ENCODE measurements around the gene OCA2. TPM values are rescaled to one million over a fixed set of nuclear protein-coding genes. Genes with fewer than 3 reads are reported as not detected.

The OCA2 gene
- polyA plus RNA-seq, 3 donors = not detected

DNA sequence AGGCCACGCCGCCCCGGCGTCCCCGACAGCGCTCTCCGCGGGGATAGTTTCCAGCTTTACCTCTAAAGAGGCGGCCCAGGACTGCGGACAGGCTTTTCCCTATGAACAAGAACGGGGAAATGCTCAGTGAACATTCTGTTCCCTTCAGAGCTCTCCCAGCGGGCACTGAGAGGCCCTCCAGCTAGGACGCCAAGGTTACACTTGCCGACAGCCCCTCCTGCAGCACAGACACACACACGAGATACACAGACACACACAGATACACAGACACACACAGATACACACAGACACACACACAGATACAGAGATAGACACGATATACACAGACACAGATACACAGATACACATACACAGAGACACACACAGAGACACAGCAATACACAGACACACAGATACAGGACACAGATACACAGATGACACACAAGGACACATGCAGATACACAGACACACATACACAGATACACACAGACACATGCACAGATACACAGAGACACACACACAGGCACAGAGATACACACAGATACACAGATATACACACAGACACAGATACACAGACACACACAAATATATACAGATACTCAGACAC is 533 bp upstream of the OCA2 start:
- no peak for DNase-seq
- no peaks in the 10 kb centered on the region for H3K79me2 ChIP-seq (ENCODE audit: insufficient read depth, low read length)

DNA sequence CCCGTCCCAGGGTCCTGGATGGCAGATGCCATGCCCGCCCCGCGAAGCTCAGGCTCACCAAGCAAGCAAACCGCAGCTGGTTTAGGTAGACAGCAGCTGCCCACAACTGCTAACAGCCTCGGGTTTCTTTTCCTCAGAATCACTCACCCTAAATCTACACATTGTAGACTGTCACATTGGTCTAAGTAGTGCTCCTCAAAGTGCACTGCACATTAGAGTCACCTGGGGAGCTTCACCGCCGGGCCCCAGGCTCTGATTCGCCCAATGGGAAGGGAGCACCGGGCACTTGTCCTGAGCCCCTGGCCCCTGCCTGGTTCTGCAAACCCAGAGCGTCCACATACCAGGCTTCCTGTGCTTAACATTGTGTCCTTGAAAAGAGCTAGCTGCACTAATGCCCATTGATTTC is 752 bp downstream of the OCA2 start:
- H3K4me3 ChIP-seq (replicated peaks in 1 of 3; ENCODE audit: low read depth in 2 of 3, low read length in 3 of 3) = no peak overlapping the region
- no peak overlapping the region for H3K9ac ChIP-seq (ENCODE audit: insufficient read depth, low read length, poor library complexity, severe bottlenecking)
- H2AFZ ChIP-seq (ENCODE audit: insufficient read depth, low read depth, low read length, poor library complexity, severe bottlenecking) = no peak overlapping the region
- H3K9me3 ChIP-seq (replicated peaks in 1 of 2; ENCODE audit: control insufficient read depth in 1 of 2, insufficient read depth in 1 of 2, low read length in 2 of 2) = peaks cover 14 to 46% of the 10 kb centered on the region in 2 donors
- H3K36me3 Mint-ChIP-seq = peaks cover 6 to 11% of the 10 kb centered on the region in 2 donors
- H3K27ac ChIP-seq (ENCODE audit: low read depth in 1 of 2, low read length in 2 of 2) = no peak overlapping the region
- TF ChIP-seq, protein P1, sequence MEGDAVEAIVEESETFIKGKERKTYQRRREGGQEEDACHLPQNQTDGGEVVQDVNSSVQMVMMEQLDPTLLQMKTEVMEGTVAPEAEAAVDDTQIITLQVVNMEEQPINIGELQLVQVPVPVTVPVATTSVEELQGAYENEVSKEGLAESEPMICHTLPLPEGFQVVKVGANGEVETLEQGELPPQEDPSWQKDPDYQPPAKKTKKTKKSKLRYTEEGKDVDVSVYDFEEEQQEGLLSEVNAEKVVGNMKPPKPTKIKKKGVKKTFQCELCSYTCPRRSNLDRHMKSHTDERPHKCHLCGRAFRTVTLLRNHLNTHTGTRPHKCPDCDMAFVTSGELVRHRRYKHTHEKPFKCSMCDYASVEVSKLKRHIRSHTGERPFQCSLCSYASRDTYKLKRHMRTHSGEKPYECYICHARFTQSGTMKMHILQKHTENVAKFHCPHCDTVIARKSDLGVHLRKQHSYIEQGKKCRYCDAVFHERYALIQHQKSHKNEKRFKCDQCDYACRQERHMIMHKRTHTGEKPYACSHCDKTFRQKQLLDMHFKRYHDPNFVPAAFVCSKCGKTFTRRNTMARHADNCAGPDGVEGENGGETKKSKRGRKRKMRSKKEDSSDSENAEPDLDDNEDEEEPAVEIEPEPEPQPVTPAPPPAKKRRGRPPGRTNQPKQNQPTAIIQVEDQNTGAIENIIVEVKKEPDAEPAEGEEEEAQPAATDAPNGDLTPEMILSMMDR (IDR thresholded peaks at IDR 0.05) = no peak
- H3K4me3 Mint-ChIP-seq = peak overlapping the region in 1 of 2 donors; percentile 74
- DNase-seq = no peak
- peaks cover 75 to 84% (median 80%) of the 10 kb centered on the region in 3 donors for H3K27me3 Mint-ChIP-seq (ENCODE audit: low read depth in 3 of 3)
- intact Hi-C loops (cut with micrococcal nuclease) = no loop called here
- H3K4me2 ChIP-seq (replicated peaks; ENCODE audit: extremely low read depth, low read length, poor library complexity, severe bottlenecking) = no peak overlapping the region
- no peaks in the 10 kb centered on the region for H3K79me2 ChIP-seq (ENCODE audit: insufficient read depth, low read length)
- H3K36me3 ChIP-seq (replicated peaks in 1 of 2; ENCODE audit: control insufficient read depth in 1 of 2, insufficient read depth in 2 of 2, low read length in 2 of 2) = no peaks in the 10 kb centered on the region
- H3K4me1 Mint-ChIP-seq = peaks cover 32% of the 10 kb centered on the region
- H4K20me1 ChIP-seq (ENCODE audit: insufficient read depth, low read length) = no peaks in the 10 kb centered on the region
- H3K4me1 ChIP-seq (ENCODE audit: control insufficient read depth in 1 of 2, insufficient read depth in 2 of 2, low read length in 2 of 2) = peaks cover 24 to 37% of the 10 kb centered on the region in 2 donors
- H3K27me3 ChIP-seq (ENCODE audit: control insufficient read depth in 2 of 2, insufficient read depth in 2 of 2, low read length in 2 of 2) = peaks cover 58 to 83% of the 10 kb centered on the region in 2 donors
- H3K27ac Mint-ChIP-seq = peak overlapping the region in 1 of 7 donors; percentile 13
- H3K9me3 Mint-ChIP-seq = peaks cover 0 to 43% (median 34%) of the 10 kb centered on the region in 7 donors
- 43% methylated on average over 9 of the region's 11 CpGs for WGBS (ENCODE audit: insufficient coverage)

More for the DNA sequence above, 533 bp upstream of the OCA2 start:
- Histone ChIP-seq H3K9me3 (replicated peaks in 1 of 2; ENCODE audit: control insufficient read depth in 1 of 2, insufficient read depth in 1 of 2, low read length in 2 of 2) (peaks cover 9 to 38% of the 10 kb centered on the region in 2 donors), H3K9ac (ENCODE audit: insufficient read depth, low read length, poor library complexity, severe bottlenecking) (no peak overlapping the region), H3K27me3 (ENCODE audit: control insufficient read depth in 2 of 2, insufficient read depth in 2 of 2, low read length in 2 of 2) (peaks cover 45 to 74% of the 10 kb centered on the region in 2 donors), H2AFZ (ENCODE audit: insufficient read depth, low read depth, low read length, poor library complexity, severe bottlenecking) (no peak overlapping the region), H3K36me3 (replicated peaks in 1 of 2; ENCODE audit: control insufficient read depth in 1 of 2, insufficient read depth in 2 of 2, low read length in 2 of 2) (no peaks in the 10 kb centered on the region), H3K4me1 (ENCODE audit: control insufficient read depth in 1 of 2, insufficient read depth in 2 of 2, low read length in 2 of 2) (peaks cover 21 to 34% of the 10 kb centered on the region in 2 donors), H4K20me1 (ENCODE audit: insufficient read depth, low read length) (no peaks in the 10 kb centered on the region), H3K4me3 (replicated peaks in 1 of 3; ENCODE audit: low read depth in 2 of 3, low read length in 3 of 3) (peak overlapping the region in 1 of 3 experiments; percentile 51), H3K27ac (ENCODE audit: low read depth in 1 of 2, low read length in 2 of 2) (no peak overlapping the region), H3K4me2 (replicated peaks; ENCODE audit: extremely low read depth, low read length, poor library complexity, severe bottlenecking) (peak overlapping the region; percentile 58)
- Mint-ChIP-seq H3K27me3 (ENCODE audit: low read depth in 3 of 3) (peaks cover 63 to 76% (median 70%) of the 10 kb centered on the region in 3 donors), H3K9me3 (peaks cover 0 to 40% (median 29%) of the 10 kb centered on the region in 7 donors), H3K4me3 (peak overlapping the region; percentile 1 to 74), H3K36me3 (peaks cover 3 to 9% of the 10 kb centered on the region in 2 donors), H3K4me1 (peaks cover 32% of the 10 kb centered on the region), H3K27ac (no peak overlapping the region)
- 9% methylated on average over 16 of the region's 16 CpGs for WGBS (ENCODE audit: insufficient coverage)
- TF ChIP-seq, protein P1 (IDR thresholded peaks at IDR 0.05) = no peak
- intact Hi-C loops (cut with micrococcal nuclease) = no loop called here
